Measurements from ENCODE around the gene MDFI.
"Not testable (repeated sequence)": the region's sequence is repeated elsewhere in the genome, so short reads cannot be mapped to it uniquely, and the experiment has no call there.

MDFI gene

DNA sequence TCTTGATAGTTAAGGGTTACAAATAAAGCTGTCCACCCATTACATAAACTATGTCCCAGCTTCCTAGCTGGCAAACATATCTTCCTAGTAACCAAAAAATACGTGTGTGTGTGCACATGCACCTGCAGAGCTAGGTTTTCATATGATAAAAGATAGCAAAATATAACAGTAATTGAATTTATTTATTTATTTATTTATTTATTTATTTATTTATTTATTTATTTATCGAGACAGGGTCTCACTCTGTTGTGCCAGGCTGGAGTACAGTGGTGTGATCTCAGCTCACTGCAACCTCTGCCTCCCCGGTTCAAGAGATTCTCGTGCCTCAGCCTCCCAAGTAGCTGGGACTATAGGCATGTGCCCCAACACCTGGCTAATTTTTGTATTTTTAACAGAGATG, 19.1 kb upstream of the MDFI start:
- not testable (repeated sequence) for H3K4me1 Mint-ChIP-seq (ENCODE audit: low read depth); H3K27ac Mint-ChIP-seq; H3K4me3 Mint-ChIP-seq; H3K36me3 Mint-ChIP-seq (ENCODE audit: low read depth)
- peaks cover 12% of the 10 kb centered on the region for H3K9me3 Mint-ChIP-seq
- peaks cover 18% of the 10 kb centered on the region for H3K27me3 Mint-ChIP-seq

GRCh38 chr6:41621367-41621766, 16.9 kb upstream of the MDFI start:
- Mint-ChIP-seq H3K36me3 (ENCODE audit: low read depth) (no peaks in the 10 kb centered on the region), H3K4me1 (ENCODE audit: low read depth) (peaks cover 10% of the 10 kb centered on the region), H3K4me3 (no peak overlapping the region), H3K27me3 (peaks cover 13% of the 10 kb centered on the region), H3K27ac (no peak overlapping the region), H3K9me3 (peaks cover 12% of the 10 kb centered on the region)

DNA sequence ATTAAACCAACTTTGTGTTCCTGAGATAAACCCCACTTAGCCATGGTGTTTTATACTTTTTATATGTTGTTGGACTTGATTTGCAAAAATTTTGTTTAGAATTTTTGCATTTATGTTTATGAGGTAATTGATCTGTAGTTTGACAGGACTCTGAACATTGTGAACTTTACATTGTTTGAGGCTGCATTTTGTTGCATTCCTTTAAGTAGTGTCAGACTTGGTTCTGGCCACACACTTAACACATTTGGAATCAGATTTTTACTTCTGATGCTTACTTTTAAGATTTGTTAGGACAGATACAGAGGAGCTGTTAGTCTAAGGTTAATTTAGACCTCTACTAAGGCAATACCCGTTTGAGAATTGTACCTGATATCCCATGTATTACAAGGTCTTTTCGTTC, 16.5 kb upstream of the MDFI start:
- Mint-ChIP-seq H3K36me3 (ENCODE audit: low read depth) (no peaks in the 10 kb centered on the region), H3K4me3 (no peak overlapping the region), H3K27ac (no peak overlapping the region), H3K27me3 (peaks cover 13% of the 10 kb centered on the region), H3K4me1 (ENCODE audit: low read depth) (peaks cover 10% of the 10 kb centered on the region), H3K9me3 (peaks cover 12% of the 10 kb centered on the region)

- Mint-ChIP-seq H3K27me3 (peaks cover 13% of the 10 kb centered on the region), H3K27ac (no peak overlapping the region), H3K4me1 (ENCODE audit: low read depth) (peaks cover 10% of the 10 kb centered on the region), H3K4me3 (no peak overlapping the region), H3K9me3 (peaks cover 12% of the 10 kb centered on the region), H3K36me3 (ENCODE audit: low read depth) (no peaks in the 10 kb centered on the region)
Measured at GRCh38 chr6:41622206-41622988, 15.9 kb upstream of the MDFI start.

DNA sequence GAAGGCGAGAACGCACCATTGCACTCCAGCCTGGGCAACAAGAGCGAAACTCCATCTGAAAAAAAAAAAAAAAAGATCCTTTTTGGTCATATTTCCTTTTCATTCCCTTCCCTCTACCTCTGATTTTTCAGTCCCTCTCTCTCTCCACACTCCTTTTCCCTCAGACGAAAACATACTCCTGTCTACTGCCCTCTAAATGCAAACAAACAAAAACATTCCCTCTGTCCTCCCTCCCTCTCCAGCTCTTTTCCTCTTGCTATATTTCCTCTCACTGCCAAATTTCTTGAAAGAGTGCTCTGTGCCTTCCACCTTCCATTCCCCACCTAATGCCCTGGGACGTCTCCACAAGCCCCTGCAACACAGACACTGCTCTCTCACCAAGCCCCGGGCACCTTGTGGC, 14.9 kb upstream of the MDFI start:
- H3K4me1 Mint-ChIP-seq (ENCODE audit: low read depth): peaks cover 10% of the 10 kb centered on the region
- peaks cover 13% of the 10 kb centered on the region for H3K27me3 Mint-ChIP-seq
- H3K9me3 Mint-ChIP-seq: peaks cover 12% of the 10 kb centered on the region
- no peaks in the 10 kb centered on the region for H3K36me3 Mint-ChIP-seq (ENCODE audit: low read depth)
- no peak overlapping the region for H3K4me3 Mint-ChIP-seq
- H3K27ac Mint-ChIP-seq: no peak overlapping the region

DNA sequence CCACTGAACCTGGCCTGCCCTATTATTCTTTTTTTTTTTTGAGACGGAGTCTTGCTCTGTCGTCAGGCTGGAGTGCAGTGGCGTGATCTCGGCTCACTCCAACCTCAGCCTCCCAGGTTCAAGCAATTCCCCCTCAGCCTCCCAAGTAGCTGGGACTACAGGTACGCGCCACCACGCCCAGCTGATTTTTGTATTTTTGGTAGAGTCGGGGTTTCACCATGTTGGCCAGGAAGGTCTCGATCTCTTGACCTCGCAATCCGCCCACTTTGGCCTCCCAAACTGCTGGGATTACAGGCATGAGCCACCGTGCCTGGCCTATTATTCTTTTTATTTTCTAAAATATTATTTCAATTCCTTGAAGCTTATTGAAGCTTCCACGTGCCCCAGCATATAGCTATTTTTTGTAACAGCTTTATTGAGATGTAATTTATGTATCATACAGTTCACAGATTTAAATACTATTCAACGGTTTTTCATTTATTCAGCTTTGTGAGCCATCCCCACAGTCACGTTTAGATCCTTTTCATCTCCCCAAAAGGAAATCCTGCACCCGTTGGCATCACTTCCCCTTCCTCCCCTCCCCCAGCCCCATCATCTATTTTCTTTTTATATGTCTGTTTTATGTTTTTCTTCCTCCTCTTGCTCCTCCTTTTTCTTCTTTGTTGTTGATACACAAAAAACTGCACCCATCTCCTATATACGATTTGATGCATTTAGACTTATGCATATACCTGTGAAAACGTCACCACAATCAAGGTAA, 13.5 kb upstream of the MDFI start:
- Mint-ChIP-seq H3K4me3 (no peak overlapping the region), H3K4me1 (ENCODE audit: low read depth) (peaks cover 10% of the 10 kb centered on the region), H3K27me3 (peaks cover 13% of the 10 kb centered on the region), H3K9me3 (peaks cover 12% of the 10 kb centered on the region), H3K27ac (no peak overlapping the region), H3K36me3 (ENCODE audit: low read depth) (no peaks in the 10 kb centered on the region)

GRCh38 chr6:41625442-41625841, 12.8 kb upstream of the MDFI start:
- Mint-ChIP-seq H3K9me3 (peaks cover 12% of the 10 kb centered on the region), H3K27ac (no peak overlapping the region), H3K36me3 (ENCODE audit: low read depth) (no peaks in the 10 kb centered on the region), H3K27me3 (peaks cover 13% of the 10 kb centered on the region), H3K4me3 (no peak overlapping the region), H3K4me1 (ENCODE audit: low read depth) (peaks cover 10% of the 10 kb centered on the region)

DNA sequence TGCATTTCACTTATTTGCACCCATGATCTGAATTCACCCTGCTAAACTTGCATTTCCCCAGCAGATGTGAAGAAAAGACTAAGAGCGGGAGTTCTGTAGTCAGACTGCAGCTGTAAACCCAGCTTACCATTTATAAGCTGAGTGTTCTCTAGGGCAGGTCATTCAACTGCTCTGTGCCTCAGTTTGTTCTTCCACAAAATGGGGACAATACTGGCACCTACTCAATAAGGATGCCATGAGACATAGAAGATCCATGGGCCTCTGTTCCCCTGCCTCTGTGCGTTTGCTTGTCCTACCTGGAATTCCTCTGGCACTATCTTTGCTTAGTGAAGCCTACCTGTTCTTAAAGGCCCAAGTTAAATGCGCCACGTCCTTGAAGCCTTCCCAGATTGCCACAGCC, 12.2 kb upstream of the MDFI start:
- no peak overlapping the region for H3K4me3 Mint-ChIP-seq
- peaks cover 10% of the 10 kb centered on the region for H3K9me3 Mint-ChIP-seq
- no peaks in the 10 kb centered on the region for H3K36me3 Mint-ChIP-seq (ENCODE audit: low read depth)
- H3K27ac Mint-ChIP-seq: no peak overlapping the region
- peaks cover 10% of the 10 kb centered on the region for H3K4me1 Mint-ChIP-seq (ENCODE audit: low read depth)
- H3K27me3 Mint-ChIP-seq: peaks cover 12% of the 10 kb centered on the region

DNA sequence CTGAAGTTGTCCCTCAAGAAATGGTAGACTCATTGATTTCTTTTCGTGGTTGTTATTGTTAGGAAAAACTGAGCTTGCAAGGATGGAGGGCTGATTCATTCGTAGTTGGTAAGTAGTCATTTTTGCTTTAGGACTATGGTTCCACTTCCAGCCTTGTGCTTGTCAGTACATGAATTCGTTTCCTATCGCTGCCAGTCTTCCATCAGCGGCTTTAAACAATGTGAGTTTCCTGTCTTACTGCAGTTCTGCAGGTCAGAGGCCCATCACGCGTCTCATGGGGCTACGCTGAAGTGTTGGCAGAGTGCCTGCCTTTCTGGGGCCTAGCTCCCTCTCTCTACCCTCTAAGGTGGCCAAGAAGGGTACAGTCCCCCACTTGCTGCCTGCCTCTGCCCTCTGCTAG, 11.4 kb upstream of the MDFI start:
- H3K36me3 Mint-ChIP-seq (ENCODE audit: low read depth): no peaks in the 10 kb centered on the region
- H3K4me1 Mint-ChIP-seq (ENCODE audit: low read depth): peaks cover 10% of the 10 kb centered on the region
- H3K27me3 Mint-ChIP-seq: peaks cover 7% of the 10 kb centered on the region
- H3K4me3 Mint-ChIP-seq: no peak overlapping the region
- no peak overlapping the region for H3K27ac Mint-ChIP-seq
- peaks cover under 1% of the 10 kb centered on the region for H3K9me3 Mint-ChIP-seq

GRCh38 chr6:41629128-41629527, 9.1 kb upstream of the MDFI start:
- peaks cover 10% of the 10 kb centered on the region for H3K4me1 Mint-ChIP-seq (ENCODE audit: low read depth)
- no peaks in the 10 kb centered on the region for H3K9me3 Mint-ChIP-seq
- H3K27me3 Mint-ChIP-seq: peaks cover 4% of the 10 kb centered on the region
- no peak overlapping the region for H3K4me3 Mint-ChIP-seq
- H3K27ac Mint-ChIP-seq: no peak overlapping the region
- no peaks in the 10 kb centered on the region for H3K36me3 Mint-ChIP-seq (ENCODE audit: low read depth)

- Mint-ChIP-seq H3K4me1 (ENCODE audit: low read depth) (peaks cover 7% of the 10 kb centered on the region), H3K4me3 (no peak overlapping the region), H3K9me3 (no peaks in the 10 kb centered on the region), H3K27ac (no peak overlapping the region), H3K36me3 (ENCODE audit: low read depth) (no peaks in the 10 kb centered on the region), H3K27me3 (peaks cover 5% of the 10 kb centered on the region)
Measured at GRCh38 chr6:41630069-41630468, 8.2 kb upstream of the MDFI start.

DNA sequence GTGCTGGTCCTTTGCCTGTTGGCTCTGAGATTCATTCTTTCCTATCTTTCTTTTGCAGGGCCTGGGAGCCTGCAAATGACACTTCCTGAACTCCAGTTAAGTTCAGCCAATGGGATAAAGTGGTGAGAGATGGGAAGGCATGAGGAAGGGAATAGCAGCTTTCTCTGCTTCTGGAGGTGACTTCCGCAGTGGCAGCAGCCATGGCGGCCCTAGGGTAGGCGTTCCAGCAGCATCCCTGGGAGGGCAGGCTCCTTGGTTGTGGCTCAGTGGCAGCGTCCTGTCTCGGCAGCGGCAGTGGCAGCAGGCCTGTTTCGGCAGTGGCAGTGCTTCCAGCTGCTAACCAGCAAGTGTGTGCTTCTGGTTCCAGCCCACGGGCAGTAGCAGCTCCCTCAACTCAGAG, 7.3 kb upstream of the MDFI start:
- Mint-ChIP-seq H3K9me3 (no peaks in the 10 kb centered on the region), H3K4me3 (no peak overlapping the region), H3K4me1 (ENCODE audit: low read depth) (no peaks in the 10 kb centered on the region), H3K27me3 (peaks cover 14% of the 10 kb centered on the region), H3K36me3 (ENCODE audit: low read depth) (no peaks in the 10 kb centered on the region), H3K27ac (no peak overlapping the region)

DNA sequence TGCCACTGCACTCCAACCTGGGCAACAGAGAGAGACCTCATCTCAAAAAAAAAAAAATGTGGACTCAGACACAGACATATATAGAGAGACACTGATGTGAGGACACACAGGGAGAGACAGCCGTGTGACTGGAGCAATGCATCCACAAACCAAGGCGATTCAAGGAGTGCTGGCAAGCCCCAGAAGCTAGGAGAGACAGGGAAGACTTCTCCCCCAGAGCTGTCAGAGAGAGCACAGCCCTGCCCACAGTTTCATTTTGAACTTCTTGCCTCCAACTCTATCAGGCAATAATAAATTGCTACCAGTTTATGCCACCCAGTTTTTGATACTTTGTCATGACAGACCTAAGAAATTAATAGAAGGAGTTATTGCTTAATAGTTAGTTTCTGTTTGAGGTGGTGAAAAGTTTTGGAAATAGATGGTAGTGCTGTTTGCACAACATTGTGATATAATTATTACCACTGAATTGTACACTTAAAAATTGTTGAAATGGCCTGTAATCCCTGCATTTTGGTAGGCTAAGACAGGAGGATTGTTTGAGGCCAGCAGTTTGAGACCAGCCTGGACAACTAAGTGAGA, 5.1 kb upstream of the MDFI start:
- H3K4me1 Mint-ChIP-seq (ENCODE audit: low read depth): peaks cover 5% of the 10 kb centered on the region
- H3K27me3 Mint-ChIP-seq: peaks cover 28% of the 10 kb centered on the region
- no peaks in the 10 kb centered on the region for H3K36me3 Mint-ChIP-seq (ENCODE audit: low read depth)
- H3K27ac Mint-ChIP-seq: no peak overlapping the region
- no peaks in the 10 kb centered on the region for H3K9me3 Mint-ChIP-seq
- H3K4me3 Mint-ChIP-seq: no peak overlapping the region

- H3K27me3 Mint-ChIP-seq: peaks cover 38% of the 10 kb centered on the region
- H3K4me1 Mint-ChIP-seq (ENCODE audit: low read depth): peaks cover 5% of the 10 kb centered on the region
Measured at GRCh38 chr6:41634657-41635056, 3.6 kb upstream of the MDFI start.

DNA sequence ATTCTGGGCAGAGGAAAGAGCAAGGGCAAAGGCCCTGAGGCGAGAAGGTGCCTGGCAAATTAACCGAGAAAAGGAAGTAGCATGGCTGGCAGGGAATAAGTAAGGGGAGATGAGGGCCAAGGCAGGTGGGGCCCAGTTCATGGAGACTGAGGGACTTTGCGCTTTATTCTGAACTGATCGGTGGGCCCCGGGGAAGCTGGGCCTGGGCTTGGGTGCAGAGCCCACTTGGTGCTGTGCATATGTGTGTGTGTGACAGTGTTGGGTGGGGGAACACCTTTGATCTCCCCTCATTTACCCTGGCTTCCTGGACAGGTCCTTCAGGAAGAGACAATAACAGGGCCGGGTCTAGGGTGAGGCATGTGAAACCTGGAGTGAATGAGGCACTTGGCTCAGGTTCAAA, 2.9 kb upstream of the MDFI start:
- Mint-ChIP-seq H3K9me3 (no peaks in the 10 kb centered on the region), H3K4me1 (ENCODE audit: low read depth) (peaks cover 5% of the 10 kb centered on the region), H3K36me3 (ENCODE audit: low read depth) (no peaks in the 10 kb centered on the region), H3K4me3 (no peak overlapping the region), H3K27me3 (peaks cover 41% of the 10 kb centered on the region), H3K27ac (no peak overlapping the region)

More at GRCh38 chr6:41634657-41635056, 3.6 kb upstream of the MDFI start:
- Mint-ChIP-seq H3K27ac (no peak overlapping the region), H3K36me3 (ENCODE audit: low read depth) (no peaks in the 10 kb centered on the region), H3K4me3 (no peak overlapping the region), H3K9me3 (no peaks in the 10 kb centered on the region)

Data from stimulated activated naive CD8-positive, alpha-beta T cell treated with anti-CD3 and anti-CD28 coated beads, Interleukin-15, Interleukin-2, amounts not matched to agents 100 ng/mL and 50 ng/mL, for 24 hours (primary cell).